Suprapubic skin (tissue), 3 donors: ENCODE data around the gene SOX13.

ENCODE experiments used
- POLR2A ChIP-seq, 2 donors: fragments of 450-650 bp; IDR thresholded peaks; one replicate each; pipeline ENCODE4 v1.6.1; 2017; ENCODE audit warnings: antibody characterized with exemption in 2 of 2, mild to moderate bottlenecking in 2 of 2, moderate library complexity in 2 of 2
- TF ChIP-seq, protein P1 (sequence below), 2 donors: fragments of 200-600 bp in 1 of 2; fragments of 450-650 bp in 1 of 2; sonication (generic) in 1 of 2; IDR thresholded peaks; one replicate each; pipeline ENCODE4 v1.5.1; 2016 to 2019; ENCODE audit warnings: antibody characterized with exemption in 2 of 2, mild to moderate bottlenecking in 1 of 2, moderate library complexity in 1 of 2

DNA sequence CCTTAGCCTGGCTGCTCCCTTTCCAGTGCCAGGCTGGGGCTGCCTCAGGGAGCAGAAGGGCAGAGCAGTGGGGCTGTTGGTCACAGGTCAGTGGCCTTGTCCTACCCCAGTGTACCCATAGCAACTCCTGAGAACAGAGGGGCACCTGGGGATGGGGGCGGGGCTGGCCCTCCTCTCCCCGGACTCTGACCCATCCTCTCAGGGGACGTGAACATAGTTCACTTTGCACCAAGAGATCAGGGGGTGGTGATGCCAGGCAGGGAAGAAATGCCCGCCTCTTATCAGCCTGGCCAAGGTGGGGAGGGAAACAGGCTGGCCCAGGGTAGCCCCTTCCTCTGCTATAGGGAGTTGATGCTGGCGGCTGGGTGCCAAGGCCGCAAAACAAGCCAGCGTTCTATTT lies 74.0 kb downstream of the SOX13 start:
- TF ChIP-seq, protein P1, sequence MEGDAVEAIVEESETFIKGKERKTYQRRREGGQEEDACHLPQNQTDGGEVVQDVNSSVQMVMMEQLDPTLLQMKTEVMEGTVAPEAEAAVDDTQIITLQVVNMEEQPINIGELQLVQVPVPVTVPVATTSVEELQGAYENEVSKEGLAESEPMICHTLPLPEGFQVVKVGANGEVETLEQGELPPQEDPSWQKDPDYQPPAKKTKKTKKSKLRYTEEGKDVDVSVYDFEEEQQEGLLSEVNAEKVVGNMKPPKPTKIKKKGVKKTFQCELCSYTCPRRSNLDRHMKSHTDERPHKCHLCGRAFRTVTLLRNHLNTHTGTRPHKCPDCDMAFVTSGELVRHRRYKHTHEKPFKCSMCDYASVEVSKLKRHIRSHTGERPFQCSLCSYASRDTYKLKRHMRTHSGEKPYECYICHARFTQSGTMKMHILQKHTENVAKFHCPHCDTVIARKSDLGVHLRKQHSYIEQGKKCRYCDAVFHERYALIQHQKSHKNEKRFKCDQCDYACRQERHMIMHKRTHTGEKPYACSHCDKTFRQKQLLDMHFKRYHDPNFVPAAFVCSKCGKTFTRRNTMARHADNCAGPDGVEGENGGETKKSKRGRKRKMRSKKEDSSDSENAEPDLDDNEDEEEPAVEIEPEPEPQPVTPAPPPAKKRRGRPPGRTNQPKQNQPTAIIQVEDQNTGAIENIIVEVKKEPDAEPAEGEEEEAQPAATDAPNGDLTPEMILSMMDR (IDR thresholded peaks at IDR 0.05) = no peak
- TF ChIP-seq POLR2A (IDR thresholded peaks at IDR 0.05) = no peak
